ENCODE results near the gene IQCM.
"Not testable (repeated sequence)": the region's sequence is repeated elsewhere in the genome, so short reads cannot be mapped to it uniquely, and the experiment has no call there.

DNA sequence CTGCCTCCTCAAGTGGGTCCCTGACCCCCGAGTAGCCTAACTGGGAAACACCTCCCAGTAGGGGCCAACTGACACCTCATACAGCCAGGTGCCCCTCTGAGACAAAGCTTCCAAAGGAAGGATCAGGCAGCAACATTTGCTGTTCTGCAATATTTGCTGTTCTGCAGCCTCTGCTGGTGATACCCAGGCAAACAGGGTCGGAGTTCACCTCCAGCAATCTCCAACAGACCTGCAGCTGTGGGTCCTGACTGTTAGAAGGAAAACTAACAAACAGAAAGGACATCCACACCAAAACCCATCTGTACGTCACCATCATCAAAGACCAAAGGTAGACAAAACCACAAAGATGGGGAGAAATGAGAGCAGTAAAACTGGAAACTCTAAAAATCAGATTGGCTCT is 347.0 kb downstream of the IQCM start:
- TF ChIP-seq POLR2A (IDR thresholded peaks at IDR 0.05): not testable (repeated sequence)
- TF ChIP-seq, protein P1, sequence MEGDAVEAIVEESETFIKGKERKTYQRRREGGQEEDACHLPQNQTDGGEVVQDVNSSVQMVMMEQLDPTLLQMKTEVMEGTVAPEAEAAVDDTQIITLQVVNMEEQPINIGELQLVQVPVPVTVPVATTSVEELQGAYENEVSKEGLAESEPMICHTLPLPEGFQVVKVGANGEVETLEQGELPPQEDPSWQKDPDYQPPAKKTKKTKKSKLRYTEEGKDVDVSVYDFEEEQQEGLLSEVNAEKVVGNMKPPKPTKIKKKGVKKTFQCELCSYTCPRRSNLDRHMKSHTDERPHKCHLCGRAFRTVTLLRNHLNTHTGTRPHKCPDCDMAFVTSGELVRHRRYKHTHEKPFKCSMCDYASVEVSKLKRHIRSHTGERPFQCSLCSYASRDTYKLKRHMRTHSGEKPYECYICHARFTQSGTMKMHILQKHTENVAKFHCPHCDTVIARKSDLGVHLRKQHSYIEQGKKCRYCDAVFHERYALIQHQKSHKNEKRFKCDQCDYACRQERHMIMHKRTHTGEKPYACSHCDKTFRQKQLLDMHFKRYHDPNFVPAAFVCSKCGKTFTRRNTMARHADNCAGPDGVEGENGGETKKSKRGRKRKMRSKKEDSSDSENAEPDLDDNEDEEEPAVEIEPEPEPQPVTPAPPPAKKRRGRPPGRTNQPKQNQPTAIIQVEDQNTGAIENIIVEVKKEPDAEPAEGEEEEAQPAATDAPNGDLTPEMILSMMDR (IDR thresholded peaks at IDR 0.05): not testable (repeated sequence)
